A549 (cell line): ENCODE measurements around the gene PCDHGC4.

ENCODE experiments used
- BCL3 ChIP-seq: fragments of >200 bp; sonication (Bioruptor Twin); formaldehyde crosslinking; IDR thresholded peaks from 3 replicates; pipeline ENCODE4 v1.6.1; 2016
- HDAC2 ChIP-seq: fragments of 200-600 bp; sonication (generic); IDR thresholded peaks from 2 replicates; pipeline ENCODE4 v1.6.1; 2016
- JUN ChIP-seq, 2 experiments: fragments of >200 bp; sonication (Bioruptor Twin); formaldehyde crosslinking; IDR thresholded peaks; 2 replicates in 1 of 2; 3 replicates in 1 of 2; pipeline ENCODE4 v1.6.1; 2016 to 2017
- JUNB ChIP-seq: fragments of >200 bp; sonication (Bioruptor Twin); formaldehyde crosslinking; IDR thresholded peaks from 2 replicates; pipeline ENCODE4 v1.6.1; 2016
- RFX5 ChIP-seq: fragments of 450-650 bp; IDR thresholded peaks from 2 replicates; pipeline ENCODE4 v1.7.1; 2014; ENCODE audit warnings: antibody characterized with exemption, mild to moderate bottlenecking, moderate library complexity
- ZSCAN20 ChIP-seq: fragments of 250-450 bp; sonication (Bioruptor Pico); IDR thresholded peaks from 2 replicates; pipeline ENCODE4 v1.8.0; 2022; ENCODE audit warnings: mild to moderate bottlenecking, moderate library complexity
- TF ChIP-seq, protein P1 (sequence below): fragments of >200 bp; sonication (Bioruptor Twin); formaldehyde crosslinking; IDR thresholded peaks from 3 replicates; pipeline ENCODE4 v1.5.1; 2016

GRCh38 chr5:141485321-141486055 lies 658 bp downstream of the PCDHGC4 start:
- TF ChIP-seq HDAC2 (no peak), RFX5 (no peak), ZSCAN20 (CRISPR knock-in tag) (no peak), BCL3 (no peak), JUN (IDR thresholded peaks at IDR 0.05) (no peak), JUNB (no peak)
- TF ChIP-seq, protein P1, sequence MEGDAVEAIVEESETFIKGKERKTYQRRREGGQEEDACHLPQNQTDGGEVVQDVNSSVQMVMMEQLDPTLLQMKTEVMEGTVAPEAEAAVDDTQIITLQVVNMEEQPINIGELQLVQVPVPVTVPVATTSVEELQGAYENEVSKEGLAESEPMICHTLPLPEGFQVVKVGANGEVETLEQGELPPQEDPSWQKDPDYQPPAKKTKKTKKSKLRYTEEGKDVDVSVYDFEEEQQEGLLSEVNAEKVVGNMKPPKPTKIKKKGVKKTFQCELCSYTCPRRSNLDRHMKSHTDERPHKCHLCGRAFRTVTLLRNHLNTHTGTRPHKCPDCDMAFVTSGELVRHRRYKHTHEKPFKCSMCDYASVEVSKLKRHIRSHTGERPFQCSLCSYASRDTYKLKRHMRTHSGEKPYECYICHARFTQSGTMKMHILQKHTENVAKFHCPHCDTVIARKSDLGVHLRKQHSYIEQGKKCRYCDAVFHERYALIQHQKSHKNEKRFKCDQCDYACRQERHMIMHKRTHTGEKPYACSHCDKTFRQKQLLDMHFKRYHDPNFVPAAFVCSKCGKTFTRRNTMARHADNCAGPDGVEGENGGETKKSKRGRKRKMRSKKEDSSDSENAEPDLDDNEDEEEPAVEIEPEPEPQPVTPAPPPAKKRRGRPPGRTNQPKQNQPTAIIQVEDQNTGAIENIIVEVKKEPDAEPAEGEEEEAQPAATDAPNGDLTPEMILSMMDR: no peak
